NOMO-1 treated with dmso at 0.1 percent for 144 hours (cell line): ENCODE data around the gene WNT3.
"Not testable (repeated sequence)": the region's sequence is repeated elsewhere in the genome, so short reads cannot be mapped to it uniquely, and the experiment has no call there.

Source experiments
- DNase-seq: peaks from one replicate; lab custom pipeline; 2025; ENCODE audit not compliant: unreplicated experiment; lab: John Stamatoyannopoulos, UW

Gene WNT3

GRCh38 chr17:46818316-46818928 is at the start of gene WNT3:
Gene WNT3, minus strand, starts transcription at chr17:46818692. Its CDS starts 95 bp downstream, at chr17:46818597.
- DNase-seq, result no peak

GRCh38 chr17:46866747-46867146 is 48.3 kb upstream of the WNT3 start:
- DNase-seq, result no peak

GRCh38 chr17:46866325-46866724 is 47.8 kb upstream of the WNT3 start:
- DNase-seq, result no peak

GRCh38 chr17:46865100-46865499 is 46.6 kb upstream of the WNT3 start:
- DNase-seq, result no peak

- DNase-seq, result no peak
These were observed 45.1 kb upstream of the WNT3 start for GRCh38 chr17:46863383-46864121.

- DNase-seq, result no peak
These were observed 44.5 kb upstream of the WNT3 start for GRCh38 chr17:46862949-46863348.

GRCh38 chr17:46859996-46860395 is 41.5 kb upstream of the WNT3 start:
- no peak for DNase-seq

- no peak for DNase-seq
These were observed 39.1 kb upstream of the WNT3 start for GRCh38 chr17:46857600-46857999.

- no peak for DNase-seq
These were observed 36.5 kb upstream of the WNT3 start for GRCh38 chr17:46854948-46855347.

GRCh38 chr17:46854515-46854914 is 36.0 kb upstream of the WNT3 start:
- DNase-seq, result no peak

GRCh38 chr17:46853896-46854444 is 35.5 kb upstream of the WNT3 start:
- DNase-seq, result no peak

GRCh38 chr17:46851029-46851741 is 32.7 kb upstream of the WNT3 start, which contains the start of gene WNT9B:
Gene WNT9B, plus strand, starts transcription at chr17:46851583. Its CDS starts 56 bp downstream, at chr17:46851639.
- no peak for DNase-seq

GRCh38 chr17:46850688-46851028 is 32.2 kb upstream of the WNT3 start:
- no peak for DNase-seq

- DNase-seq, result no peak
These were observed 30.0 kb upstream of the WNT3 start for GRCh38 chr17:46848534-46848933.

- no peak for DNase-seq
These were observed 29.0 kb upstream of the WNT3 start for GRCh38 chr17:46847204-46848191.

- no peak for DNase-seq
These were observed 24.3 kb upstream of the WNT3 start for GRCh38 chr17:46842835-46843234.

GRCh38 chr17:46841561-46842379 is 23.3 kb upstream of the WNT3 start:
- no peak for DNase-seq

GRCh38 chr17:46840596-46840995 is 22.1 kb upstream of the WNT3 start:
- not testable (repeated sequence) for DNase-seq

GRCh38 chr17:46839211-46839610 is 20.7 kb upstream of the WNT3 start:
- no peak for DNase-seq

GRCh38 chr17:46837521-46837920 is 19.0 kb upstream of the WNT3 start:
- DNase-seq, result no peak
